HUES6 (cell line): ENCODE measurements around the gene GPRIN1.
A peak's percentile ranks its signal among the peaks of the same experiment; 100 is the strongest.
"Not testable (repeated sequence)": the region's sequence is repeated elsewhere in the genome, so short reads cannot be mapped to it uniquely, and the experiment has no call there.

Source experiments
- H3K27ac ChIP-seq: 2 replicates; pipeline ENCODE4 v1.7.0; 2013; ENCODE audit warnings: low read depth, mild to moderate bottlenecking, low read length, inconsistent platforms
- H3K27me3 ChIP-seq: 2 replicates; pipeline ENCODE4 v1.6.1; 2013; ENCODE audit warnings: low read length; ENCODE audit not compliant: control insufficient read depth, insufficient read depth
- H3K36me3 ChIP-seq: 2 replicates; pipeline ENCODE4 v1.6.1; 2013; ENCODE audit warnings: low read length; ENCODE audit not compliant: control insufficient read depth, insufficient read depth
- H3K4me1 ChIP-seq: 2 replicates; pipeline ENCODE4 v1.6.1; 2013; ENCODE audit warnings: low read length; ENCODE audit not compliant: control insufficient read depth, insufficient read depth
- H3K4me3 ChIP-seq: 2 replicates; pipeline ENCODE4 v1.5.1; 2013; ENCODE audit warnings: low read depth, low read length
- H3K9ac ChIP-seq: one replicate; pipeline ENCODE4 v1.6.1; 2013; ENCODE audit warnings: mild to moderate bottlenecking, low read length
- H3K9me3 ChIP-seq: 2 replicates; pipeline ENCODE4 v1.6.1; 2013; ENCODE audit warnings: low read depth, low read length; ENCODE audit not compliant: control insufficient read depth, insufficient read depth

Gene GPRIN1

GRCh38 chr5:176568657-176569056 is 41.3 kb downstream of the GPRIN1 start:
- H3K4me3 ChIP-seq, result no peak overlapping the region
- H3K9me3 ChIP-seq, result peaks cover 5% of the 10 kb centered on the region; the same call in 1 of the 2 replicates
- no peaks in the 10 kb centered on the region for H3K36me3 ChIP-seq
- H3K27me3 ChIP-seq, result peaks cover 7% of the 10 kb centered on the region; the same call in 1 of the 2 replicates
- H3K9ac ChIP-seq, result no peak overlapping the region
- H3K27ac ChIP-seq, result no peak overlapping the region
- no peaks in the 10 kb centered on the region; the same call in 1 of the 2 replicates for H3K4me1 ChIP-seq

DNA sequence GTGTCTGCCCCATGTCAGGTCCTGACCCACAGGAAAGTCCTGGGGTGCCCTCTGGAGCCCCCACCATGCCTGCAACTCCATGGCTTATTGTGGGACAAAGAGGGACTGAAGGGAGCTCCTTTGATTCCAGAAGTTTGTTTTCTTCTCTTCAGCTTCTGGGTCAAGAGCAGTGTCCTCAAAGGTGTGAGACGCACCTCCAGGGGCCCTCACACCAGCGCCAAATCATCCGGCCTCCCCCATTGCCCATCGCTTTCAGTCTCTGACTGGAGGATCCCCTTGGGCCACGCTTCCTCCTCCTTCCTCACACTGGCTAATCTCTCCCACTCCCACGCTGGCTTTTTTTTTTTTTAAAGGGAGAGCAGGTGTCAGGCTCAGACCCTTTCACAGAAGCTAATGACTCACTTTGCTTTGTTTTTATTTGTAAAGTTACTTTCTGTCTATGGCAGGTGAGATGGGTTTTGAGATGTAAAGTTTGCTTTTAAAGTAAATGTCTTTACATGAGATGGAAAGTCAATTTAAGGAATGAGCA is 44.1 kb downstream of the GPRIN1 start:
- Histone ChIP-seq H3K4me3 (no peak overlapping the region), H3K36me3 (no peaks in the 10 kb centered on the region), H3K27ac (no peak overlapping the region), H3K9me3 (peaks cover 5% of the 10 kb centered on the region; the same call in 1 of the 2 replicates), H3K4me1 (no peaks in the 10 kb centered on the region; the same call in 1 of the 2 replicates), H3K9ac (no peak overlapping the region), H3K27me3 (no peaks in the 10 kb centered on the region)

DNA sequence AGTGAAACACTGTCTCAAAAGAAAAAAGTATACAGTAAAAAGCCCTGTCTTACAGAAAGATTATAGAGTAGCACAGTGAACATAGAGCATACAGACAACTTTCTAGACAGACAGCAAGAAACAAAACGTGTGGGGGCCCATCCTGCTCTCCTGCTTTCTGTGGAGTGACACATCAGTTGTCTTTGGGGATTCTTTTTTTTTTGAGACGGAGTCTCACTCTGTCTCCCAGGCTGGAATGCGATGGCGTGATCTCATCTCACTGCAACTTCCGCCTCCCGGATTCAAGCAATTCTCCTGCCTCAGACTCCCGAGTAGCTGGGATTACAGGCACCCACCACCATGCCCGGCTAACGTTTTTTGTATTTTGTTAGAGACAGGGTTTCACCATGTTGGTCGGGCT is 46.0 kb downstream of the GPRIN1 start:
- Histone ChIP-seq H3K4me1 (peaks cover 3% of the 10 kb centered on the region; the same call in 1 of the 2 replicates), H3K36me3 (no peaks in the 10 kb centered on the region), H3K27me3 (no peaks in the 10 kb centered on the region), H3K9ac (no peak overlapping the region), H3K9me3 (peaks cover 5% of the 10 kb centered on the region; the same call in 1 of the 2 replicates), H3K27ac (no peak overlapping the region), H3K4me3 (no peak overlapping the region)

GRCh38 chr5:176562189-176562588 is 47.8 kb downstream of the GPRIN1 start:
- Histone ChIP-seq H3K9ac (no peak overlapping the region), H3K27me3 (no peaks in the 10 kb centered on the region), H3K4me3 (no peak overlapping the region), H3K36me3 (no peaks in the 10 kb centered on the region), H3K4me1 (peaks cover 3% of the 10 kb centered on the region; the same call in 1 of the 2 replicates), H3K27ac (no peak overlapping the region), H3K9me3 (peaks cover 9% of the 10 kb centered on the region)

- H3K36me3 ChIP-seq, result no peaks in the 10 kb centered on the region
- no peak overlapping the region for H3K27ac ChIP-seq
- no peaks in the 10 kb centered on the region for H3K27me3 ChIP-seq
- H3K9me3 ChIP-seq, result peaks cover 4% of the 10 kb centered on the region; the same call in 1 of the 2 replicates
- H3K4me3 ChIP-seq, result no peak overlapping the region
- H3K4me1 ChIP-seq, result peaks cover 3% of the 10 kb centered on the region; the same call in 1 of the 2 replicates
- H3K9ac ChIP-seq, result no peak overlapping the region
Observed at GRCh38 chr5:176561259-176561658, 48.7 kb downstream of the GPRIN1 start.

GRCh38 chr5:176560364-176560763 is 49.6 kb downstream of the GPRIN1 start:
- Histone ChIP-seq H3K9ac (no peak overlapping the region), H3K27ac (no peak overlapping the region), H3K9me3 (peaks cover 4% of the 10 kb centered on the region; the same call in 1 of the 2 replicates), H3K36me3 (no peaks in the 10 kb centered on the region), H3K27me3 (no peaks in the 10 kb centered on the region), H3K4me1 (0 out of 2 replicates have a peak, but pooled peaks cover 3% of the 10 kb centered on the region), H3K4me3 (no peak overlapping the region)

DNA sequence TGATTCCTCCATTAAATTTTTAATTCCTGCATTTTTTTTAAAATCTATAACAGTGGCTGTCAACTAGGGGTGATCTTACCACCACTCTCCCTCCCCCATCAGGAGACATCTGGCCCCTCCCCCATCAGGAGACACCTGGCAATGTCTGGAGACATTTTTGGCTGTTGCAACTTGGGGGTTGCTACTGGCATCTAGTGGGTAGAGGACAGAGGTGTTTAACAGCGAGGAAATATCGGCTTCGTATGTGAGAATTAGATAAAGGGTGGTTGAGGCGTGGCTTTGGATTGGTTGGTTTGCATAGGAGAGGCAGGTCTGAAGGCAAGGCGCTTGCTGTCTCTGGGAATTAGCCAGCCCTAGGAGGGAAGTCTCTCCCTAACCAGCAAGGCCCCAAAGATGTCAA is 50.3 kb downstream of the GPRIN1 start:
- no peaks in the 10 kb centered on the region for H3K36me3 ChIP-seq
- no peak overlapping the region for H3K4me3 ChIP-seq
- H3K4me1 ChIP-seq, result 0 out of 2 replicates have a peak, but pooled peaks cover 3% of the 10 kb centered on the region
- H3K9ac ChIP-seq, result no peak overlapping the region
- H3K27ac ChIP-seq, result no peak overlapping the region
- H3K9me3 ChIP-seq, result peaks cover 4% of the 10 kb centered on the region; the same call in 1 of the 2 replicates
- H3K27me3 ChIP-seq, result no peaks in the 10 kb centered on the region

DNA sequence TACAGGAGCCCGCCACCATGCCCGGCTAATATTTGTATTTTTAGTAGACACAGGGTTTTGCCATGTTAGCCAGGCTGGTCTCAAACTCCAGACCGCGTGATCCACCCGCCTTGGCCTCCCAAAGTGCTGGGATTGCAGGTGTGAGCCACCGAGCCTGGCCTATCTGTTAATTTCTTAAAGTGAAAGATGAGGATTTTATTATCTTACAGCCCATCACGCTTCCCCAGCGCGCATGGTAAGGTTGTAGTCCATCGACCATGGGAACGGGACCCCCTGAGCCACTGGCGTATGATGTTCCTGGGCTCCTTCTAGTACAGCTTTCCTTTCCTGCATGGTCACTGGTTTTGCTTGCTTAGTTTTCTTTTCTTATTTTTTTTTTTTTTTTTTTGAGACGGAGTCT is 52.1 kb downstream of the GPRIN1 start:
- Histone ChIP-seq H3K27me3 (peaks cover 8% of the 10 kb centered on the region; the same call in 1 of the 2 replicates), H3K27ac (no peak overlapping the region), H3K9me3 (peaks cover 4% of the 10 kb centered on the region; the same call in 1 of the 2 replicates), H3K4me3 (no peak overlapping the region), H3K36me3 (no peaks in the 10 kb centered on the region), H3K9ac (no peak overlapping the region), H3K4me1 (peaks cover 13% of the 10 kb centered on the region; the same call in 1 of the 2 replicates)

- H3K27ac ChIP-seq, result no peak overlapping the region
- no peak overlapping the region for H3K9ac ChIP-seq
- peak overlapping the region; percentile 6; the same call in 1 of the 2 replicates for H3K4me3 ChIP-seq
- peaks cover 11% of the 10 kb centered on the region; the same call in 1 of the 2 replicates for H3K27me3 ChIP-seq
- no peaks in the 10 kb centered on the region for H3K9me3 ChIP-seq
- peaks cover 12% of the 10 kb centered on the region; the same call in 1 of the 2 replicates for H3K4me1 ChIP-seq
- no peaks in the 10 kb centered on the region for H3K36me3 ChIP-seq
Observed at GRCh38 chr5:176553260-176554085, 56.5 kb downstream of the GPRIN1 start.

DNA sequence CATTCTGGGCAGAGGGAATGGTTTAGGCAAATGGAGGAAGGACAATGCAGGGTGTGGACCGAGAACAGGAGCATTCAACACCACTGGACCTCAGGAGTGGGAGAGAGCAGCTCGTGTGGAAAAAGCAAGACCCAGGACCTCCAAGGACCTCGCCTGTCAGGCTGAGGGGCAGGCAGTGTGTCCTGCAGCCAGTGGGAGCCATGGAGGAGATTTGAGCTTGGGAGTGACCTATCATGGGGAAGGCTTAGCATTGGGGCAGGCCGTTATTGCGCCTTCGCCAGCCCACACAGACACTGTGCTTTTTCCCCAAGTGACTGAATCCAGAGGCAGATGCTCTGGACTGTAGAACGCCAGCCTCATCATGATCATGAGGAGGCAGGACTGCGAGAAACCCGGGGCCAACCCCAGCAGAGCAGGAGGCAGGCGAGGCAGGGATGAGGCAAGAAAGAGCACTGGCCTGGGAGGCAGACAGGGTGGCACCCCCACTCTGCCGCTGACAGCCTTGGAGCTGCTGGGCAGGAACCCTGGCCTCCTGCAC is 57.6 kb downstream of the GPRIN1 start:
- H3K4me1 ChIP-seq, result peaks cover 12% of the 10 kb centered on the region; the same call in 1 of the 2 replicates
- H3K36me3 ChIP-seq, result no peaks in the 10 kb centered on the region
- H3K27ac ChIP-seq, result no peak overlapping the region
- H3K4me3 ChIP-seq, result no peak overlapping the region
- H3K9me3 ChIP-seq, result no peaks in the 10 kb centered on the region
- no peak overlapping the region for H3K9ac ChIP-seq
- H3K27me3 ChIP-seq, result peaks cover 11% of the 10 kb centered on the region; the same call in 1 of the 2 replicates

DNA sequence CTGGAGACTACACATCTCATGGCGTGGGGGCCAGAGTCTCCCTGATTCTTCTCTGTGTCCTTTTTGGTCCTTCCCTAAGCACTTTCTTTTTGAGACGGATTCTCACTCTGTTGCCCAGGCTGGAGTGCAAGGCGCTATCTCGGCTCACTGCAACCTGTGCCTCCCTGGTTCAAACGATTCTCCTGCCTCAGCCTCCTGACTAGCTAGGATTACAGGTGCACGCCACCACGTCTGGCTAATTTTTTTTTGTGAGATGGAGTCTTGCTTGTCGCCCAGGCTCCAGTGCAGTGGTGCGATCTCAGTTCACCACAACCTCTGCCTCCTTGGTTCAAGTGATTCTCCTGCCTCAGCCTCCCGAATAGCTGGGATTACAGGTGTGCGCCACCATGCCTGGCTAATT is 59.0 kb downstream of the GPRIN1 start:
- H3K9ac ChIP-seq, H3K4me3 ChIP-seq, H3K9me3 ChIP-seq, H3K36me3 ChIP-seq, H3K27ac ChIP-seq: not testable (repeated sequence)
- Histone ChIP-seq H3K27me3 (peaks cover 11% of the 10 kb centered on the region; the same call in 1 of the 2 replicates), H3K4me1 (peaks cover 12% of the 10 kb centered on the region; the same call in 1 of the 2 replicates)
